GM23338 (cell line): ENCODE measurements around the gene PCBP3.

Source experiments
- CTCF ChIP-seq, 2 experiments: fragments of 200-600 bp in 1 of 2; sonication (generic) in 1 of 2; conservative IDR thresholded peaks; 2 replicates each; pipeline versions ENCODE4 v1.5.1 to v1.6.1; 2016 to 2017; ENCODE audit warnings: antibody characterized with exemption in 2 of 2, low read depth in 2 of 2, mild to moderate bottlenecking in 2 of 2, moderate library complexity in 1 of 2
- POLR2AphosphoS5 ChIP-seq: IDR thresholded peaks from 2 replicates; pipeline ENCODE4 v1.6.1; 2016; ENCODE audit warnings: antibody characterized with exemption, low read depth

- TF ChIP-seq CTCF (conservative IDR thresholded peaks at IDR 0.05; ENCODE audit: low read depth in 2 of 2) (no peak), POLR2AphosphoS5 (no peak)
These were observed 212.9 kb downstream of the PCBP3 start for GRCh38 chr21:45856442-45856841.
